Measurements from ENCODE around the gene SVOP. TPM values are rescaled to one million over a fixed set of nuclear protein-coding genes. Genes with fewer than 3 reads are reported as not detected.

Gene SVOP
- total and polyA plus RNA-seq, 2 of the 4 experiments (the other 2 are of a cell fraction): not detected

GRCh38 chr12:108977360-108977759, 43.5 kb downstream of the SVOP start:
- Histone ChIP-seq H3K4me3 (ENCODE audit: insufficient read depth, low read depth, low read length) (no peak overlapping the region), H4K8ac (ENCODE audit: low read depth in 2 of 2, low read length in 2 of 2) (no peak overlapping the region), H3K9me3 (ENCODE audit: control insufficient read depth, insufficient read depth, low read length) (no peaks in the 10 kb centered on the region), H4K91ac (ENCODE audit: insufficient read depth, low read depth, low read length) (no peak overlapping the region), H3K56ac (ENCODE audit: extremely low read depth, insufficient read depth, low read length) (no peak overlapping the region), H2AK9ac (replicated peaks; ENCODE audit: low read depth, low read length, poor library complexity) (no peak overlapping the region), H3K18ac (ENCODE audit: low read depth, low read length) (no peak overlapping the region), H2AFZ (replicated peaks; ENCODE audit: low read length, poor library complexity) (no peak overlapping the region), H4K20me1 (ENCODE audit: insufficient read depth, low read length) (no peaks in the 10 kb centered on the region), H3K9ac (ENCODE audit: low read depth, low read length) (no peak overlapping the region), H3K9me1 (ENCODE audit: insufficient read depth, low read length) (no peaks in the 10 kb centered on the region), H3K36me3 (ENCODE audit: control insufficient read depth, insufficient read depth, low read length) (no peaks in the 10 kb centered on the region), H4K5ac (ENCODE audit: low read depth, low read length) (no peak overlapping the region), H2AK5ac (ENCODE audit: low read depth, low read length) (no peak overlapping the region), H3K27me3 (ENCODE audit: control insufficient read depth, insufficient read depth, low read length) (peaks cover 11% of the 10 kb centered on the region), H3K14ac (replicated peaks; ENCODE audit: low read depth, low read length) (no peak overlapping the region), H2BK5ac (ENCODE audit: low read depth, low read length, poor library complexity, severe bottlenecking) (no peak overlapping the region), H3K4me2 (ENCODE audit: low read depth, low read length) (no peak overlapping the region), H3K4me1 (ENCODE audit: control insufficient read depth, insufficient read depth, low read length) (no peaks in the 10 kb centered on the region), H3K27ac (ENCODE audit: insufficient read depth, low read length) (no peak overlapping the region), H3K4ac (ENCODE audit: low read depth, low read length) (no peak overlapping the region), H3K79me1 (ENCODE audit: low read depth in 1 of 2, low read length in 2 of 2) (no peaks in the 10 kb centered on the region), H2BK20ac (ENCODE audit: low read depth, low read length) (no peak overlapping the region), H3K23ac (ENCODE audit: low read depth, low read length) (no peak overlapping the region), H2BK15ac (ENCODE audit: low read depth, low read length) (no peak overlapping the region), H2BK120ac (ENCODE audit: low read depth, low read length) (no peak overlapping the region)
- ATAC-seq (ENCODE audit: low read depth) (no peak), DNase-seq (no peak)
- POLR2A ChIA-PET (ENCODE audit: unreplicated experiment): no interaction called here
- CTCF ChIA-PET: interaction anchor here (0.9 kb wide), 1 partner anchor 27 kb away, joined by 5 read pairs; no protein-coding TSS in a partner anchor
- intact Hi-C loops (cut with micrococcal nuclease) (no loop called here), in situ Hi-C loops (cut with MboI; ENCODE audit: low sequenced_read_pairs) (no loop called here), dilution Hi-C loops (cut with HindIII; ENCODE audit: low sequenced_read_pairs, unreplicated experiment) (no loop called here)
- BruUV-seq (replicated peaks): no TSS peak
- TF ChIP-seq CEBPB (IDR thresholded peaks at IDR 0.05; ENCODE audit: low read depth, low read length) (no peak), CTCF (conservative IDR thresholded peaks at IDR 0.05; ENCODE audit: low read depth, low read length) (no peak), RFX5 (IDR thresholded peaks at IDR 0.05; ENCODE audit: low read depth, low read length) (no peak), MAZ (IDR thresholded peaks at IDR 0.05; ENCODE audit: borderline replicate concordance, low read depth, low read length) (no peak), RCOR1 (IDR thresholded peaks at IDR 0.05; ENCODE audit: insufficient replicate concordance, low read length) (no peak), SMC3 (IDR thresholded peaks at IDR 0.05; ENCODE audit: low read depth, low read length) (no peak), POLR2A (IDR thresholded peaks at IDR 0.05; ENCODE audit: low read depth, low read length) (no peak), NFE2L2 (IDR thresholded peaks at IDR 0.05; ENCODE audit: low read depth, low read length) (no peak), MXI1 (IDR thresholded peaks at IDR 0.05; ENCODE audit: borderline replicate concordance, low read depth, low read length) (no peak)
- 23% methylated on average over 2 of the region's 4 CpGs; no CpG with 5 or more reads in 1 of the 2 experiments for WGBS, 2 experiments (ENCODE audit: extremely low coverage in 2 of 2, insufficient read length in 1 of 2)
